K562 treated with DMSO at 1 percent for 48 hours (cell line): ENCODE measurements around the gene ABCB10. TPM values are rescaled to one million over a fixed set of nuclear protein-coding genes. Genes with fewer than 3 reads are reported as not detected.

Source experiments
- total RNA-seq: library from RNA; unstranded; fragments of 300-600 nt; gene quantifications from 2 replicates; pipeline ENCODE4 v1.2.3, GENCODE V29; 2022; ENCODE audit warnings: low replicate concordance; ENCODE audit errors: extremely low read depth

Gene ABCB10
- total RNA-seq: not detected in 2 replicates

DNA sequence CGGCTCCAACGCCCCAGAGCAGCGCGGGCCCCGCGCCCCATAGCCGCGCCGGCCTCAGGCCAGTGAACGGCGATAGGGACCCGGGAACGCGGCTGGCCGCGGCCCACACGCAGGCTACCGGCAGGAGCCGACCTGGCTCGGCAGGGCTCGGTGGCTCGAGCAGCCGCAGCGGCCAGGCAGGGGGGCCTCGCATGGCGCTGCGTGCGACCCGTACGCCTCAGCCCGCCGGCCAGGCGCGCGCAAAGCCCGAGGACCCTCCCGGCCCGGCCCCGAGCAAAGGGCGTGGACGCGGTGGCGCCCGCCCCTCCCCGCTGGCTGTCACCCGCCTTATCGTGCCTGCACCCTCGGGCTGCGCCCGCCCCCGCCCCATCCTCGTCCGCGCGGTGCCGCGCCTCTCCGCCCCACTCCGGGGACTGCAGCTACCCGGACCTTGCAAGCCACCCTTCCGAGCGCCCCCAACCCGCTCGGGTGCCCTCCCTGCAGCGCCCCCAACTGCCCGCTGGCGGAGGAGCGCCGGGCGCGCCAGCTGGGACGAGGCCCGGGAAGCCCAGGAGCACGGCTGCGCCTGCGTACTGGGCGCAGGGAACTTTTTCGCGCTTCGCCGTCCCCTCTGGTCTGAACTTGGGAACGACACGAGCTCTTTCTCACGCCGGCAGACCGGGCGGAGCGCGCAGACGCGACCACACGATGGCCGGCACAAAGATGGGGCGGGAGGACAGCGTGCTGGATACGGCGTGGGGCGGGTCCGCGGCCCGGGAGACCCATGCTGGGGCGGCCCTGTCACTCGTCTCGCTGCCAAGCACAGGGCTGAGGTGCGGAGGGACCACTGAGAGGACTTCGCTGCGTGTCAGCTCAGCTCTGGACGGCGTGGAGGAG lies at the start of gene ABCB10:
Gene ABCB10, minus strand, starts transcription at position 248 of the 876 bp plus-strand sequence. Its CDS starts 55 bp downstream, at position 193.

DNA sequence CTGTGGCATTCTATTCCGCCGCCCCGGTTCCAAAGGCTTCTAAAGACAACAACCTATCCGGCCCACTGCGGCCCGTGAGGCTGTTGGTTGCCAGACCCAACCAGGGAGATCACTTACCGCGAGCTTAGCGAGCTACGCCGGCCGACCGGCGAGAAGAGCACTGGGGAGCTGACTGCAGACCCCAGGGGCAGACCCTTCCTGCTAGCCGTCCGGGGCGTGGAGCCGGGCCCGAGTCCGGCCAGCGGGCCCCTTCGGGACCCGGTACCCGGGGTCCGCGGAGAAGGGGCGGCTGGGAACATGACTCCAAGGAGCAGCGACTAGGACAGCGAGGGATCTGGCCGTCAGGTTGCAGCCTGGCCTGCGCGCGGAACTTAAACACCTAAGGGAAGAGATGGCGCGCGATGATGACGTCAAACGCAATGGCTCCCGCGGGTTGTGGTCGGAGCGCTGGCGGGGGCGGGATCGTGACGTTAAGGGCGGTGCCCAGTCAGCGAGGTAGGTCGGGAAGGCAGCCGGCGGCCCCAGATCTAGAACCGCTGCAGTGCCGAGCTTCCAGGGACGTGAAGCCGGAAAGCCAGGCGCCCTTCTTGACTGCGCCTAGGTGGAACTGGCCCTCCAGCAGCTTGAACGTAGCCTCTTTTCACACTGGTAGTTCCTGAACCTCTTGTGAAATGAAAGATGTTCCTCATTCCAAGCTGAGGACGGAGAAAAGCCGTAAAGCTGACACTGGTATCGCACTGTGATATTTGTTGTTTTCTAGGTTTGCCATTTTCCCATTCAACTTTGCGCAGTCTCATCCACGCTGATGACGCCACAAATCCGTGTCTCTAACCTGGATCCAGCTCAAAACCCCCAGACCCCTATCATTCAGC lies 50.3 kb downstream of the ABCB10 start, which contains the start of gene NUP133:
Gene NUP133, minus strand, starts transcription at position 391 of the 872 bp plus-strand sequence. Its CDS starts 92 bp downstream, at position 299.

Other genes with a start within 250 kb of the ABCB10 start
- not detected in 2 replicates for gene CCSAP, start 215.7 kb downstream of the ABCB10 start, total RNA-seq
- not detected in 2 replicates for gene ACTA1, start 124.6 kb downstream of the ABCB10 start, total RNA-seq
- gene NUP133, start 50.4 kb downstream of the ABCB10 start, total RNA-seq: not detected in 2 replicates
- not detected in 2 replicates for gene TAF5L, start 67.4 kb upstream of the ABCB10 start, total RNA-seq
- gene URB2, start 67.5 kb upstream of the ABCB10 start, total RNA-seq: not detected in 2 replicates